PC-9 (cell line): ENCODE results near the gene UTP25. TPM values are rescaled to one million over a fixed set of nuclear protein-coding genes. Genes with fewer than 3 reads are reported as not detected.
"Not testable (repeated sequence)": the region's sequence is repeated elsewhere in the genome, so short reads cannot be mapped to it uniquely, and the experiment has no call there.

Experiments used
- BruUV-seq: library from RNA; stranded (reverse); fragments of 400-500 nt; replicated peaks from 2 replicates; lab custom pipeline; 2021; lab: Mats Ljungman, UMichigan
- CTCF ChIA-PET: fragments of 300-600 bp; sonication (Branson Sonifier 250); formaldehyde crosslinking; loops from one replicate; lab custom pipeline; 2022; ENCODE audit warnings: antibody characterized with exemption; lab: Charles Lee
- POLR2A ChIA-PET: fragments of 300-600 bp; sonication (Branson Sonifier 250); formaldehyde crosslinking; loops from one replicate; lab custom pipeline; 2022; ENCODE audit warnings: antibody characterized with exemption; ENCODE audit not compliant: unreplicated experiment; lab: Charles Lee
- DNase-seq, 2 experiments: peaks; one replicate each; pipeline versions ENCODE4 v3.0.0 to v3.0.0-alpha.2; 2015 to 2022; ENCODE audit warnings: mixed read lengths in 1 of 2
- H2AFZ ChIP-seq: fragments of 200-600 bp; sonication (generic); 2 replicates; pipeline ENCODE4 v1.8.1; 2017; ENCODE audit warnings: antibody characterized with exemption
- H3F3A ChIP-seq: fragments of 200-600 bp; sonication (generic); 2 replicates; pipeline ENCODE4 v1.8.1; 2017; ENCODE audit warnings: antibody characterized with exemption, mild to moderate bottlenecking, low read depth; ENCODE audit not compliant: insufficient read depth
- H3K27ac ChIP-seq: fragments of 200-600 bp; sonication (generic); 2 replicates; pipeline ENCODE4 v1.6.1; 2016; ENCODE audit warnings: mixed run types
- H3K27me3 ChIP-seq: fragments of 200-600 bp; sonication (generic); 2 replicates; pipeline ENCODE4 v1.6.1; 2016; ENCODE audit warnings: low read depth, mixed run types; ENCODE audit not compliant: insufficient read depth
- H3K36me3 ChIP-seq: fragments of 200-600 bp; sonication (generic); 2 replicates; pipeline ENCODE4 v1.6.1; 2016; ENCODE audit warnings: low read depth, mixed run types
- H3K4me1 ChIP-seq: fragments of 200-600 bp; sonication (generic); replicated peaks from 2 replicates; pipeline ENCODE4 v1.6.1; 2016; ENCODE audit warnings: mixed run types; ENCODE audit not compliant: insufficient read depth
- H3K4me2 ChIP-seq: fragments of 200-600 bp; sonication (generic); 2 replicates; pipeline ENCODE4 v1.6.1; 2017; ENCODE audit warnings: mixed run types
- H3K4me3 ChIP-seq: fragments of 200-600 bp; sonication (generic); 2 replicates; pipeline ENCODE4 v1.6.1; 2016; ENCODE audit warnings: mixed run types
- H3K79me2 ChIP-seq: fragments of 200-600 bp; sonication (generic); 2 replicates; pipeline ENCODE4 v1.6.1; 2017; ENCODE audit warnings: low read depth, mixed run types
- H3K9me2 ChIP-seq: fragments of 200-600 bp; sonication (generic); 2 replicates; pipeline ENCODE4 v1.8.1; 2017; ENCODE audit warnings: mild to moderate bottlenecking; ENCODE audit not compliant: insufficient read depth
- H3K9me3 ChIP-seq: fragments of 200-600 bp; sonication (generic); 2 replicates; pipeline ENCODE4 v1.8.1; 2016; ENCODE audit warnings: low read depth; ENCODE audit not compliant: insufficient read depth
- H4K20me1 ChIP-seq: fragments of 200-600 bp; sonication (generic); 2 replicates; pipeline ENCODE4 v1.8.1; 2017; ENCODE audit not compliant: insufficient read depth
- EZH2 ChIP-seq: fragments of 200-600 bp; sonication (generic); IDR thresholded peaks from 2 replicates; pipeline ENCODE4 v1.8.0; 2017; ENCODE audit warnings: antibody characterized with exemption, low read depth
- intact Hi-C: fragments of 100-400 bp; cut with micrococcal nuclease; formaldehyde crosslinking; loops from one replicate; pipeline ENCODE4 v1.10.0; 2022; ENCODE audit not compliant: unreplicated experiment
- total RNA-seq: library from RNA; stranded (reverse); gene quantifications from 2 replicates; pipeline ENCODE4 v1.2.3, GENCODE V29; 2021
- TF ChIP-seq, protein P1 (sequence below): fragments of 200-600 bp; sonication (generic); conservative IDR thresholded peaks from 2 replicates; pipeline ENCODE4 v1.6.1; 2017; ENCODE audit warnings: mixed run types, antibody characterized with exemption, mild to moderate bottlenecking, moderate library complexity

The UTP25 gene
- total RNA-seq, 1 experiment from 2014 or later: 9.3 TPM

DNA sequence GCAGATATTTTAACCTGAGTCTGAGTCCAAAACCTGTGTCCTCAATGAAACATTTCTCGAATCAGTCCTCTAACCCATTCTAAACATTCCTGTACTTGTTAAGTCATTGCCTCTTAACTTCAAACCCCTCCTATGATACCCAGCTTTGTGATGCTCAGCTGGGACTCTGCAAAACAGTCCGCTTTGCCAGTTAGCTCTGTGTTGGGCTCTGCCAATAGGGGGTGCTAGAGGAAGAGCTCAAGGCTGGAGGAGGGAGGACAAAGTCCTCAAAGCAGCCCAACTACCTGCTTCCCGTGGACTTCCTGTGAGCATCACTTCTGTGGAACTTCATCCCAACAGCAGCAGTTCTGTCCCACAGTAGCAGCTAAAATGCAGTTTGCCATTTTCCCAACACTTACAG, 72.2 kb downstream of the UTP25 start:
- ChIA-PET CTCF (no interaction called here), POLR2A (interaction anchor here (0.6 kb wide), 1 partner anchor 84 kb away, joined by 3 read pairs; no protein-coding TSS in a partner anchor)
- no peak overlapping the region for H2AFZ ChIP-seq
- peaks cover 11% of the 10 kb centered on the region; the same call in 1 of the 2 replicates for H3K9me3 ChIP-seq
- H3K79me2 ChIP-seq: no peaks in the 10 kb centered on the region
- peaks cover 44% of the 10 kb centered on the region for H3K4me1 ChIP-seq
- H3K9me2 ChIP-seq: no peaks in the 10 kb centered on the region
- no peak overlapping the region for H3K4me3 ChIP-seq
- H3F3A ChIP-seq: peaks cover 31% of the 10 kb centered on the region
- no peak overlapping the region; the same call in 1 of the 2 replicates for H3K4me2 ChIP-seq
- H3K36me3 ChIP-seq: no peaks in the 10 kb centered on the region
- no peak for DNase-seq
- no TSS peak for BruUV-seq
- H3K27ac ChIP-seq: peak overlapping the region; percentile 84
- no peaks in the 10 kb centered on the region for H3K27me3 ChIP-seq
- no peak for TF ChIP-seq EZH2
- TF ChIP-seq, protein P1, sequence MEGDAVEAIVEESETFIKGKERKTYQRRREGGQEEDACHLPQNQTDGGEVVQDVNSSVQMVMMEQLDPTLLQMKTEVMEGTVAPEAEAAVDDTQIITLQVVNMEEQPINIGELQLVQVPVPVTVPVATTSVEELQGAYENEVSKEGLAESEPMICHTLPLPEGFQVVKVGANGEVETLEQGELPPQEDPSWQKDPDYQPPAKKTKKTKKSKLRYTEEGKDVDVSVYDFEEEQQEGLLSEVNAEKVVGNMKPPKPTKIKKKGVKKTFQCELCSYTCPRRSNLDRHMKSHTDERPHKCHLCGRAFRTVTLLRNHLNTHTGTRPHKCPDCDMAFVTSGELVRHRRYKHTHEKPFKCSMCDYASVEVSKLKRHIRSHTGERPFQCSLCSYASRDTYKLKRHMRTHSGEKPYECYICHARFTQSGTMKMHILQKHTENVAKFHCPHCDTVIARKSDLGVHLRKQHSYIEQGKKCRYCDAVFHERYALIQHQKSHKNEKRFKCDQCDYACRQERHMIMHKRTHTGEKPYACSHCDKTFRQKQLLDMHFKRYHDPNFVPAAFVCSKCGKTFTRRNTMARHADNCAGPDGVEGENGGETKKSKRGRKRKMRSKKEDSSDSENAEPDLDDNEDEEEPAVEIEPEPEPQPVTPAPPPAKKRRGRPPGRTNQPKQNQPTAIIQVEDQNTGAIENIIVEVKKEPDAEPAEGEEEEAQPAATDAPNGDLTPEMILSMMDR: peak; percentile 48; the same call in 1 of the 2 replicates
- H4K20me1 ChIP-seq: no peaks in the 10 kb centered on the region
- intact Hi-C loops: loop anchor here (5.0 to 10.0 kb wide), 3 partner anchors 38 to 335 kb away; partner anchors contain the start of genes LAMB3 and SERTAD4

DNA sequence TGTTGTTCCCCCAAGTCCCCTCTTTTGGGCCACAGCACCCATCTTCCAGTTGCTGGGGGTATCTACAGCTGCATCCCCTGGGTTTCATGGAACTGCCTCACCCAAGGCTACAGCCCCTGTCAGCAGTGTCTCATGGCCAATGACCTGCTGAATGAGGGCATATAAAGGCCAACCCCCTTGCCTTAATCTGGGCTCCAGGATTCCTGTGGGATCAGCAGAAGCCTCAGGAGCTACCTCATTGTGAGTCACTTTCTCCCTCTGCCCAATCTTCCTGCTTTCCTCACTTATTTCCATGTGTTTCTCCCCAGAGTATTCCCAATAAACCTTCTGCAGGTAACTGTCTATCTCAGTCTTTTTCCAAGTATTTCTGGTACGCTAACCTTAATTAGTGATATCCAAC, 73.0 kb downstream of the UTP25 start:
- H3K27me3 ChIP-seq: no peaks in the 10 kb centered on the region
- no TSS peak for BruUV-seq
- ChIA-PET POLR2A (no interaction called here), CTCF (no interaction called here)
- peak overlapping the region; percentile 84 for H3K27ac ChIP-seq
- H3K4me2 ChIP-seq: peak overlapping the region; percentile 35
- H3K36me3 ChIP-seq: no peaks in the 10 kb centered on the region
- intact Hi-C loops: no loop called here
- H3K4me1 ChIP-seq: peaks cover 38% of the 10 kb centered on the region
- peaks cover 11% of the 10 kb centered on the region; the same call in 1 of the 2 replicates for H3K9me3 ChIP-seq
- H2AFZ ChIP-seq: no peak overlapping the region
- TF ChIP-seq, protein P1: no peak
- no peak for TF ChIP-seq EZH2
- no peaks in the 10 kb centered on the region for H4K20me1 ChIP-seq
- no peaks in the 10 kb centered on the region for H3K9me2 ChIP-seq
- DNase-seq: peak; percentile 15 to 41
- H3K4me3 ChIP-seq: no peak overlapping the region
- H3K79me2 ChIP-seq: no peaks in the 10 kb centered on the region
- peaks cover 24% of the 10 kb centered on the region for H3F3A ChIP-seq

DNA sequence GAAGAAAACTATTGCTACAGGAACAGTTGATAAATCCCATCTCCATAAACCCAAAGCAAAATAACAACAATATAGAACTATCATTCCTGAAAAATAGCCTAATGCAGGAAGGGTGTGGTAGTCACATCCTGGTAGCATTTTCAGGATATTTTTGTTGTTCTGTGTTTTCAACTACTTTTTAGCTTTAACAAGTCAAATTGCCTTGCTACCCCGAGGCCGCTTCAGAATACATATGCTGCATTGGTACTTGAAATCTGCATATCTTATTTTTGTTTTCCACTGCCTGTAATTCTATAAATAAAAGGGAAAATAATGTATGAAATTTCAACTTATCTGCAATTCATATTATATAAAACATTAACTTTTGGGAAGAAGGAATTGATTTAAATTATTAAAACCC, 73.4 kb downstream of the UTP25 start:
- peak overlapping the region; percentile 84 for H3K27ac ChIP-seq
- POLR2A ChIA-PET: no interaction called here

DNA sequence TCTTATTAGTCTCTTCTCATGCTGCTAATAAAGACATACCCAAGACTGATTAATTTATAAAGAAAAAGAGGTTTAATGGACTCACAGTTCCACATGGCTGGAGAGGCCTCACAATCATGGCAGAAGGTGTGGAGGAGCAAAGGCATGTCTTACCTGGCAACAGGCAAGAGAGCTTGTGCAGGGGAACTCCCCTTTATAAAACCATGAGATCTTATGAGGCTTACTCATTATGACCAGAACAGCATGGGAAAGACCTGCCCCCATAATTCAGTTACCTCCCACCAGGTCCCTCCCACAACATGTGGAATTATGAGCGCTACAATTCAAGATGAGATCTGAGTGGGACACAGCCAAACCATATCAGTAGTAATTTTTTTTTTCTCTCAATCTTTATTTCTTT, 77.0 kb downstream of the UTP25 start:
- DNase-seq: not testable (repeated sequence)

More for the DNA sequence above, 73.4 kb downstream of the UTP25 start:
- CTCF ChIA-PET: no interaction called here
- Histone ChIP-seq H3K79me2 (no peaks in the 10 kb centered on the region), H3K4me3 (no peak overlapping the region), H3K4me2 (peak overlapping the region; percentile 35), H3K36me3 (no peaks in the 10 kb centered on the region), H3K9me3 (peaks cover 11% of the 10 kb centered on the region; the same call in 1 of the 2 replicates), H4K20me1 (no peaks in the 10 kb centered on the region), H3F3A (peaks cover 21% of the 10 kb centered on the region), H2AFZ (no peak overlapping the region), H3K4me1 (peaks cover 34% of the 10 kb centered on the region), H3K27me3 (no peaks in the 10 kb centered on the region), H3K9me2 (no peaks in the 10 kb centered on the region)
- no peak for DNase-seq
- TSS peak; percentile 3 for BruUV-seq
- TF ChIP-seq EZH2: no peak
- TF ChIP-seq, protein P1: no peak
- intact Hi-C loops: no loop called here

More for the DNA sequence above, 77.0 kb downstream of the UTP25 start:
- BruUV-seq, POLR2A ChIA-PET, H3K36me3 ChIP-seq, H3K4me3 ChIP-seq, H3K4me2 ChIP-seq, H3K27me3 ChIP-seq, H3F3A ChIP-seq, H3K79me2 ChIP-seq, H2AFZ ChIP-seq, H3K27ac ChIP-seq, CTCF ChIA-PET, H3K9me2 ChIP-seq, intact Hi-C loops, H3K9me3 ChIP-seq, H4K20me1 ChIP-seq: not testable (repeated sequence)
- peaks cover 17% of the 10 kb centered on the region for H3K4me1 ChIP-seq
